ENCODE measurements around the gene SYNPO2.

DNA sequence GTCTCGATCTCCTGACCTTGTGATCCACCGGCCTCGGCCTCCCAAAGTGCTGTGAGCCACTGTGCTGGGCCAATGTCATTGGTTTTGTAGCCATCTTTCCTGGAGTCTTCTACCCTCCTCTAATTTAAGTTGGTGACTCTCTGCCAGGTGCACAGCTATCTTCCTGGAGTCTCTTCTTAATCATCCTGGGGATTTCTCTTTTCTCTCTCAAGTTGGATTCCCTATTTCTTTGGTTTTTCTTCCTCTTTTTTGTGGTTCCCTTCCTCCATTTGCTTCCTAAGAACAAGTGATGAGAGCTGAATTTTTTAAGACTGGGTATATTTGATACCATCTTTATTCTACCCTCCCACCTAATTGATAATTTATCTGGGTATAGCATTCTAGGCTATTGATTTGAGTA lies 113.8 kb downstream of the SYNPO2 start:
- TF ChIP-seq SIN3A (IDR thresholded peaks at IDR 0.05; ENCODE audit: borderline replicate concordance, insufficient read depth, low read length) (no peak), POLR2AphosphoS5 (IDR thresholded peaks at IDR 0.05; ENCODE audit: low read depth, low read length) (no peak)
- TF ChIP-seq, protein P1, sequence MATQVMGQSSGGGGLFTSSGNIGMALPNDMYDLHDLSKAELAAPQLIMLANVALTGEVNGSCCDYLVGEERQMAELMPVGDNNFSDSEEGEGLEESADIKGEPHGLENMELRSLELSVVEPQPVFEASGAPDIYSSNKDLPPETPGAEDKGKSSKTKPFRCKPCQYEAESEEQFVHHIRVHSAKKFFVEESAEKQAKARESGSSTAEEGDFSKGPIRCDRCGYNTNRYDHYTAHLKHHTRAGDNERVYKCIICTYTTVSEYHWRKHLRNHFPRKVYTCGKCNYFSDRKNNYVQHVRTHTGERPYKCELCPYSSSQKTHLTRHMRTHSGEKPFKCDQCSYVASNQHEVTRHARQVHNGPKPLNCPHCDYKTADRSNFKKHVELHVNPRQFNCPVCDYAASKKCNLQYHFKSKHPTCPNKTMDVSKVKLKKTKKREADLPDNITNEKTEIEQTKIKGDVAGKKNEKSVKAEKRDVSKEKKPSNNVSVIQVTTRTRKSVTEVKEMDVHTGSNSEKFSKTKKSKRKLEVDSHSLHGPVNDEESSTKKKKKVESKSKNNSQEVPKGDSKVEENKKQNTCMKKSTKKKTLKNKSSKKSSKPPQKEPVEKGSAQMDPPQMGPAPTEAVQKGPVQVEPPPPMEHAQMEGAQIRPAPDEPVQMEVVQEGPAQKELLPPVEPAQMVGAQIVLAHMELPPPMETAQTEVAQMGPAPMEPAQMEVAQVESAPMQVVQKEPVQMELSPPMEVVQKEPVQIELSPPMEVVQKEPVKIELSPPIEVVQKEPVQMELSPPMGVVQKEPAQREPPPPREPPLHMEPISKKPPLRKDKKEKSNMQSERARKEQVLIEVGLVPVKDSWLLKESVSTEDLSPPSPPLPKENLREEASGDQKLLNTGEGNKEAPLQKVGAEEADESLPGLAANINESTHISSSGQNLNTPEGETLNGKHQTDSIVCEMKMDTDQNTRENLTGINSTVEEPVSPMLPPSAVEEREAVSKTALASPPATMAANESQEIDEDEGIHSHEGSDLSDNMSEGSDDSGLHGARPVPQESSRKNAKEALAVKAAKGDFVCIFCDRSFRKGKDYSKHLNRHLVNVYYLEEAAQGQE (IDR thresholded peaks at IDR 0.05; ENCODE audit: insufficient read depth in 1 of 2, low read depth in 2 of 2, low read length in 2 of 2): no peak
